ENCODE data around the gene H6PD.

Gene H6PD

DNA sequence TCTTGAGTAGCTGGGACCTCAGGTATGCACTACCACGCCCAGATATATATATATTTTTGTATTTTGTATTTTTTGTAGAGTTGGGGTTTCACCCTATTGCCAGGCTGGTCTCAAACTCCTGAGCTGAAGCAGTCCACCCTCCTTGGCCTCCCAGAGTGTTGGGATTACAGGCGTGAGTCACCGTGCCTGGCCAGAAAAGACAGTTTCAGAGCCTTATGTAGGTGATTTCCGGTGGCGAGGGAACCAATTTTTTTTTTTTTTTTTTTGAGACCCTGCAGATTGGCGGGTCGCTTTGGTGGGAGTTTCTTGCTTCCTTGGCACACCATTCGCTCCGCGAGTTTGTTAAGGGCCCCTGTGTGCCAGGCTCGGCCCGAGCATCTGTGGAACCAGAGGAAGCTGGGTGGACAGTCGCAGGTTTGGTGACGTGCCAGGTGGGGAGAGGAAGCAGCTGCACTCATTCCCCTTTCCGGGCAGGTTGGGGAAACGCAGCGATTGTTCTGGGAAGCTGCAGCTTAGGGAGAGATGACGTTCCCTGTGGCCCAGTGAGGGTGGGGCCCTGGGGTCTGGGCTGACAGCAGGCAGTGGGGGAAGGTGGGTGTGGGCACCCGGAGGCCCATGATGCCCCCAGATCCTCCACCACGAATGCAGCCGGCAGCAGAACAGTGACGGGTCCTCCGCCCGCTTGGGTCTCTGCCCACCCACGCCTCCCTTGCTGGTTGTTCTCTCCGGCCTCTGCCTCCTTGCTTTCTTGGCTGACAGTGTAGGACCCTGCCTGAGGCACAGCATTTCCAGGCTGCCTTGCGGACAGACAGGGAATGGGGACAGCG, 83.2 kb downstream of the H6PD start:
- no peak for DNase-seq (ENCODE audit: low spot score)

- DNase-seq (ENCODE audit: low spot score): no peak
These were observed 84.7 kb downstream of the H6PD start for GRCh38 chr1:9319208-9319788.

- DNase-seq (ENCODE audit: low spot score): no peak
These were observed 85.4 kb downstream of the H6PD start for GRCh38 chr1:9319789-9320519.

All from AG08396 (cell line).